RWPE2 (cell line): ENCODE data around the gene COMMD8.

ENCODE experiments used
- ATAC-seq: fragments of 200-7000 bp; cut with Tn5 transposase; 3 replicates; pipeline ENCODE4 v1.9.1; 2021; ENCODE audit warnings: low read depth
- DNase-seq: peaks from one replicate; pipeline ENCODE4 v3.0.0-alpha.2; 2020; ENCODE audit warnings: low spot score
- H3K27ac ChIP-seq: fragments of 450-650 bp; 2 replicates; pipeline ENCODE4 v1.5.1; 2017; ENCODE audit warnings: mild to moderate bottlenecking; ENCODE audit not compliant: poor library complexity, severe bottlenecking
- H3K27me3 ChIP-seq: fragments of 250-450 bp; sonication (Bioruptor Pico); 2 replicates; pipeline ENCODE4 v1.5.1; 2021; ENCODE audit warnings: mild to moderate bottlenecking, moderate library complexity; ENCODE audit not compliant: insufficient read depth, poor library complexity, severe bottlenecking
- H3K36me3 ChIP-seq: fragments of 250-450 bp; sonication (Bioruptor Pico); 2 replicates; pipeline ENCODE4 v1.5.1; 2020; ENCODE audit warnings: low read depth, mild to moderate bottlenecking, moderate library complexity
- H3K4me1 ChIP-seq: fragments of 250-450 bp; sonication (Bioruptor Pico); 2 replicates; pipeline ENCODE4 v1.5.1; 2021; ENCODE audit warnings: mild to moderate bottlenecking, moderate library complexity; ENCODE audit not compliant: insufficient read depth, poor library complexity, severe bottlenecking
- H3K4me3 ChIP-seq: fragments of 250-450 bp; sonication (Bioruptor Pico); 2 replicates; pipeline ENCODE4 v1.5.1; 2021; ENCODE audit warnings: mild to moderate bottlenecking, moderate library complexity; ENCODE audit not compliant: severe bottlenecking
- H3K9me3 ChIP-seq: fragments of 250-450 bp; sonication (Bioruptor Pico); 2 replicates; pipeline ENCODE4 v1.5.1; 2021; ENCODE audit warnings: mild to moderate bottlenecking, moderate library complexity; ENCODE audit not compliant: severe bottlenecking
- TF ChIP-seq, protein P1 (sequence below): fragments of 450-650 bp; IDR thresholded peaks from one replicate; pipeline ENCODE4 v1.5.1; 2017; ENCODE audit warnings: mild to moderate bottlenecking, moderate library complexity; ENCODE audit not compliant: poor library complexity, severe bottlenecking

Gene COMMD8

DNA sequence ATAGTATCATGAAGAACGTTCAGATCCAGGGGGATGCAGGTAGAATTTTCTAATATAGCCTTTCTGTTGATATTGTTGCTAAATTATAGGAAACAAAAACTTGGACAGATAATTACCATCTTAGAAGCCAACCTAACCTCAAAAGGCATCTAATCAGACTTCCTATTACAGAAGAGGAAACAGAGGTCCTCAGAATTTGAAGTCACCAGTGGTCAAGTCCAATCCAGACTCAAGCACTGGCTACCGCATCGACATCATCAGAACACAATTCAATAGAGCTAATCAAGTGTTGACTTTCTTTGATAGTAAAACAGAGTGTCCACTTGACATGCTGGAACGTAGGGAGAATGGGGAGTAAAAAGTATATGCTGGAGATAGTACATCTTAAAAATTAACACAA, 11.3 kb upstream of the COMMD8 start:
- H3K4me1 ChIP-seq: peaks cover 11% of the 10 kb centered on the region
- no peak overlapping the region for H3K27ac ChIP-seq
- no peak for DNase-seq
- ATAC-seq: no peak
- TF ChIP-seq, protein P1, sequence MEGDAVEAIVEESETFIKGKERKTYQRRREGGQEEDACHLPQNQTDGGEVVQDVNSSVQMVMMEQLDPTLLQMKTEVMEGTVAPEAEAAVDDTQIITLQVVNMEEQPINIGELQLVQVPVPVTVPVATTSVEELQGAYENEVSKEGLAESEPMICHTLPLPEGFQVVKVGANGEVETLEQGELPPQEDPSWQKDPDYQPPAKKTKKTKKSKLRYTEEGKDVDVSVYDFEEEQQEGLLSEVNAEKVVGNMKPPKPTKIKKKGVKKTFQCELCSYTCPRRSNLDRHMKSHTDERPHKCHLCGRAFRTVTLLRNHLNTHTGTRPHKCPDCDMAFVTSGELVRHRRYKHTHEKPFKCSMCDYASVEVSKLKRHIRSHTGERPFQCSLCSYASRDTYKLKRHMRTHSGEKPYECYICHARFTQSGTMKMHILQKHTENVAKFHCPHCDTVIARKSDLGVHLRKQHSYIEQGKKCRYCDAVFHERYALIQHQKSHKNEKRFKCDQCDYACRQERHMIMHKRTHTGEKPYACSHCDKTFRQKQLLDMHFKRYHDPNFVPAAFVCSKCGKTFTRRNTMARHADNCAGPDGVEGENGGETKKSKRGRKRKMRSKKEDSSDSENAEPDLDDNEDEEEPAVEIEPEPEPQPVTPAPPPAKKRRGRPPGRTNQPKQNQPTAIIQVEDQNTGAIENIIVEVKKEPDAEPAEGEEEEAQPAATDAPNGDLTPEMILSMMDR: no peak
- no peak overlapping the region for H3K4me3 ChIP-seq
- no peaks in the 10 kb centered on the region for H3K9me3 ChIP-seq
- H3K36me3 ChIP-seq: no peaks in the 10 kb centered on the region
- H3K27me3 ChIP-seq: no peaks in the 10 kb centered on the region

DNA sequence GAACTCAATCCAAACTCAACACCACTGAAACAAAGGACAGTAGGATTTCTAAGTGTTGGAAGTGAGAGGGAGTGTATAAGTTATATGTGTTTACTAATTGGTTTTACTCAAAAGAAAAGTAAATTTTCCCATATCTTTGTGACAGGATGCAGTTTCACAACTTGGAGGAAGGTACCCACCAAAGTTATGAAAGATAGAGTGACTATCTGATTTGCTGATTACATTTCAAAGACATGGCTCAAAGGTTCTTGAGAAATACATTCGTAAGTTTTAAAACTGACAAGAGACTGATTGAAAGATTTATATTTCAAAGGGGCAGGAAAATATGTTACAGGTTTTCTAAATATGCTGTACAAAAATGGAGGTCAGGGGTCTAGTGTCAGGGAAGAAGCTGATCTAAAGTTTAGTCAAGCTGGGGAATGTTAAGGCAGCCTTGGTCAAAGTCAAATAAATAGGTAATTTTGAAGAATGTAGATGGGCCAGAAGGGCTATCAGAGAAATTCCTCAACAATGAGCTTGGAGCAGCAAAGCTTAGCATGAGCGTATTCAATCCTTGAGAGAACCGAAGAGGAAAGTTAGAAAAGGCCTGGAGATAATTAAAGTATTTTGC, 9.7 kb upstream of the COMMD8 start:
- no peak for ATAC-seq
- H3K4me3 ChIP-seq: no peak overlapping the region

DNA sequence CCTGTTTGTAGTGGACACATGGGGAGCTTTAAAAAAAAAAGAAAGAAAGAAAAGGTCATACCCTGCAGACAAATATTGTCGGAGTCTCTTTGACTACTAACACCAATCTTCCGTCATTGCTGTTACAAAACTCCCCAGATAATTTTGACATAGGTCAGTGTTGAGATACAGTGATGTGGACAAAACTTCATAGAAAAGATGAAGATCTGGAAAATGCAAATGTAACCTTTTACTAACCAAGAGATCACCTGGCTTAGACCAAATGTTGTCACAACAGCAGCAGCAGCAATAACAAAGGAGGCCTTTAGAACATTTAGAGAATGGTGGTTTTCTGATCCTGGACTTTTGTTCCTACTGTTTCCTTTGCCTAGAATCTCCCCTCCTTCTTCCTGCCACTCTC, 8.1 kb upstream of the COMMD8 start:
- no peak for ATAC-seq
- Histone ChIP-seq H3K9me3 (no peaks in the 10 kb centered on the region), H3K36me3 (no peaks in the 10 kb centered on the region), H3K27me3 (no peaks in the 10 kb centered on the region), H3K4me3 (no peak overlapping the region), H3K4me1 (peaks cover 17% of the 10 kb centered on the region), H3K27ac (no peak overlapping the region)
- DNase-seq: no peak
- TF ChIP-seq, protein P1: no peak

More for the DNA sequence above, 9.7 kb upstream of the COMMD8 start:
- no peak for DNase-seq
- H3K27me3 ChIP-seq: no peaks in the 10 kb centered on the region
- H3K36me3 ChIP-seq: no peaks in the 10 kb centered on the region
- H3K9me3 ChIP-seq: no peaks in the 10 kb centered on the region
- peaks cover 17% of the 10 kb centered on the region for H3K4me1 ChIP-seq
- TF ChIP-seq, protein P1: no peak
- H3K27ac ChIP-seq: no peak overlapping the region

DNA sequence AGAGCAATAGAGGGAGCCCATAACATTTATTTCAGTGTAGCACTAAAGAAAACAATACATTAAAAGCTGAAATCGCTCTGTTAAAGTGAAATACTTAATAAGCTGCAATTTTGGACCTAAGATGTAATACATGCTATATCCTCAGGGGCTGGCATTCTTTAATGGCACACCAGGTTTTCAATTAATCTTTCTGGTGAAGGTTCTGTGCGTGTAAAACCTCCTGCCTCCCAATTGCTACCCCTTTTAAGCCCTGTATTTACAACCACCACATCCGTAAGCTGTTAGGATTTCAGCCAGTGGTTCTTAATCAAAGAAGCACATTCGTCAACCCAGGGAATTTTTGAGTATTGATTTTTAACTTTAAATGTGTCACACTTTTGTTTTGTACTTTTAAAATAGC, 7.6 kb upstream of the COMMD8 start:
- TF ChIP-seq, protein P1: no peak
- Histone ChIP-seq H3K4me3 (no peak overlapping the region), H3K27me3 (no peaks in the 10 kb centered on the region), H3K27ac (no peak overlapping the region), H3K9me3 (no peaks in the 10 kb centered on the region), H3K4me1 (peaks cover 17% of the 10 kb centered on the region), H3K36me3 (no peaks in the 10 kb centered on the region)
- no peak for DNase-seq
- no peak for ATAC-seq

DNA sequence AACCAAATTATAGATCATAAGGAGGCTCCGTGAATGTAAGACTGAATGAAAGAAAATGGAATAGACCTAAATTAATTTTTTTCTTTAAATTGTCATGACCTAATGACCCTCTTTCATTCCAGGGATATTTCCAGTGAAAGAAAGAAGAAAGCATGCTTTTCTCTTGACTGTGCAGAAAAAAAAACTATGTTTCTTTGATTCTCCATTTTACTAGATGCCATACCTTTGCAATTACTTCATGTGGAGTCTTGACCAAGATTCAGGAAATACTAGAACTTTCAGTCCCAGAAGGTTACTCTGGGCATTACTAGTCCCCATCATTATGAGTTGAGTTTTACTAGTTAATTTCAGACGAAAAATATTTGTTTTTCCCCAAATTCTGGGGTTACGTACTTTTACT, 6.4 kb upstream of the COMMD8 start:
- no peaks in the 10 kb centered on the region for H3K36me3 ChIP-seq
- peaks cover 17% of the 10 kb centered on the region for H3K4me1 ChIP-seq
- ATAC-seq: peak; percentile 55; the same call in 1 of the 3 replicates
- H3K27me3 ChIP-seq: no peaks in the 10 kb centered on the region
- no peak overlapping the region for H3K27ac ChIP-seq
- no peaks in the 10 kb centered on the region for H3K9me3 ChIP-seq
- H3K4me3 ChIP-seq: no peak overlapping the region
- no peak for DNase-seq
- TF ChIP-seq, protein P1: no peak
